Bronchial epithelial cell (primary cell): ENCODE measurements around the gene FYN. TPM values are rescaled to one million over a fixed set of nuclear protein-coding genes. Genes with fewer than 3 reads are reported as not detected.

Experiments used
- DNase-seq: peaks from one replicate; pipeline ENCODE4 v3.0.0-alpha.2; 2010; ENCODE audit warnings: low read depth
- FAIRE-seq: peaks from 2 replicates; lab custom pipeline; 2011; peaks lifted over from hg19 to GRCh38; lab: Jason Lieb, UNC
- H3K27me3 ChIP-seq: 2 replicates; pipeline ENCODE4 v1.5.1; 2011; ENCODE audit warnings: low read length; ENCODE audit not compliant: control insufficient read depth, insufficient read depth
- H3K36me3 ChIP-seq: 2 replicates; pipeline ENCODE4 v1.5.1; 2011; ENCODE audit warnings: low read length; ENCODE audit not compliant: control insufficient read depth, insufficient read depth
- H3K4me3 ChIP-seq: 2 replicates; pipeline ENCODE4 v1.5.1; 2011; ENCODE audit warnings: mild to moderate bottlenecking, low read depth, low read length, control low read depth
- CTCF ChIP-seq: IDR thresholded peaks from 2 replicates; pipeline ENCODE4 v1.5.1; 2011; ENCODE audit warnings: mild to moderate bottlenecking, moderate library complexity, low read length, control low read depth, inconsistent platforms; ENCODE audit not compliant: insufficient read depth, severe bottlenecking
- total RNA-seq: library from RNA; depleted of rRNA; stranded (reverse); fragments of >200 nt; gene quantifications from 2 replicates; pipeline ENCODE4 v1.2.1, GENCODE V29; 2014

Gene FYN
- total RNA-seq, 1 donor from 2014 or later: 38.7 TPM

GRCh38 chr6:111662072-111662793, 211.0 kb downstream of the FYN start:
- no peak for DNase-seq
- Histone ChIP-seq H3K36me3 (no peaks in the 10 kb centered on the region), H3K27me3 (no peaks in the 10 kb centered on the region), H3K4me3 (no peak overlapping the region)
- no peak for FAIRE-seq
- TF ChIP-seq CTCF: no peak

GRCh38 chr6:111661541-111662061, 211.7 kb downstream of the FYN start:
- Histone ChIP-seq H3K36me3 (no peaks in the 10 kb centered on the region), H3K27me3 (no peaks in the 10 kb centered on the region), H3K4me3 (no peak overlapping the region)
- DNase-seq (no peak), FAIRE-seq (no peak)
- no peak for TF ChIP-seq CTCF

- no peak for TF ChIP-seq CTCF
- Histone ChIP-seq H3K4me3 (no peak overlapping the region), H3K36me3 (no peaks in the 10 kb centered on the region), H3K27me3 (no peaks in the 10 kb centered on the region)
- DNase-seq (no peak), FAIRE-seq (no peak)
Observed at GRCh38 chr6:111660531-111660930, 212.7 kb downstream of the FYN start.

- no peak for FAIRE-seq
- TF ChIP-seq CTCF: no peak
- no peaks in the 10 kb centered on the region for H3K27me3 ChIP-seq
- H3K4me3 ChIP-seq: no peak overlapping the region
- DNase-seq: peak; percentile 59
- H3K36me3 ChIP-seq: no peaks in the 10 kb centered on the region
Observed at GRCh38 chr6:111658462-111659154, 214.6 kb downstream of the FYN start.

GRCh38 chr6:111657146-111657545, 216.1 kb downstream of the FYN start:
- Histone ChIP-seq H3K4me3 (no peak overlapping the region), H3K36me3 (no peaks in the 10 kb centered on the region), H3K27me3 (no peaks in the 10 kb centered on the region)
- no peak for TF ChIP-seq CTCF
- DNase-seq: peak; percentile 68
- FAIRE-seq: peak; percentile 43
